ENCODE results near the gene ARMS2.

DNA sequence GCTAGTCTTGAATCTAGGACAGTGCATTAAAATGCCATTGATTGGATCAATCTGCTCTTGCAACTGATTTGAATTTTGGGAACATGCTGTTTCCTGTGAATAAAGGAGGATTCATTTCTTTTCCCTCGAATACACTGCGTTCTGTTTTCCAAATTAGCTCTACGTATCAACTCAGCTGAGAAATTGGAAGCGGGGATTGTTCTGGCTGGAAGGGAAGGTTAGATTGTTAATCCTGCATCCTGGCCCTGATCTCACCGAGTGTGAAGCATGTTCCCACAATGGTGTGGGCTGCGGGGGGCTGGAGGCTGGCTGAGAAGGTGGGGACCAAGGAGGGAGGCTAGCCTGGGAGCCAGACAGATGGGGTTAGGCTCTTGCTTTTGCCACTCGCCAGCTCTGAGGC is 24.5 kb downstream of the ARMS2 start:
- TF ChIP-seq, protein P1, sequence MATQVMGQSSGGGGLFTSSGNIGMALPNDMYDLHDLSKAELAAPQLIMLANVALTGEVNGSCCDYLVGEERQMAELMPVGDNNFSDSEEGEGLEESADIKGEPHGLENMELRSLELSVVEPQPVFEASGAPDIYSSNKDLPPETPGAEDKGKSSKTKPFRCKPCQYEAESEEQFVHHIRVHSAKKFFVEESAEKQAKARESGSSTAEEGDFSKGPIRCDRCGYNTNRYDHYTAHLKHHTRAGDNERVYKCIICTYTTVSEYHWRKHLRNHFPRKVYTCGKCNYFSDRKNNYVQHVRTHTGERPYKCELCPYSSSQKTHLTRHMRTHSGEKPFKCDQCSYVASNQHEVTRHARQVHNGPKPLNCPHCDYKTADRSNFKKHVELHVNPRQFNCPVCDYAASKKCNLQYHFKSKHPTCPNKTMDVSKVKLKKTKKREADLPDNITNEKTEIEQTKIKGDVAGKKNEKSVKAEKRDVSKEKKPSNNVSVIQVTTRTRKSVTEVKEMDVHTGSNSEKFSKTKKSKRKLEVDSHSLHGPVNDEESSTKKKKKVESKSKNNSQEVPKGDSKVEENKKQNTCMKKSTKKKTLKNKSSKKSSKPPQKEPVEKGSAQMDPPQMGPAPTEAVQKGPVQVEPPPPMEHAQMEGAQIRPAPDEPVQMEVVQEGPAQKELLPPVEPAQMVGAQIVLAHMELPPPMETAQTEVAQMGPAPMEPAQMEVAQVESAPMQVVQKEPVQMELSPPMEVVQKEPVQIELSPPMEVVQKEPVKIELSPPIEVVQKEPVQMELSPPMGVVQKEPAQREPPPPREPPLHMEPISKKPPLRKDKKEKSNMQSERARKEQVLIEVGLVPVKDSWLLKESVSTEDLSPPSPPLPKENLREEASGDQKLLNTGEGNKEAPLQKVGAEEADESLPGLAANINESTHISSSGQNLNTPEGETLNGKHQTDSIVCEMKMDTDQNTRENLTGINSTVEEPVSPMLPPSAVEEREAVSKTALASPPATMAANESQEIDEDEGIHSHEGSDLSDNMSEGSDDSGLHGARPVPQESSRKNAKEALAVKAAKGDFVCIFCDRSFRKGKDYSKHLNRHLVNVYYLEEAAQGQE (IDR thresholded peaks at IDR 0.05; ENCODE audit: low read depth, low read length), result no peak
- TF ChIP-seq NFIC (IDR thresholded peaks at IDR 0.05; ENCODE audit: borderline replicate concordance), result no peak
- TF ChIP-seq, protein P2, sequence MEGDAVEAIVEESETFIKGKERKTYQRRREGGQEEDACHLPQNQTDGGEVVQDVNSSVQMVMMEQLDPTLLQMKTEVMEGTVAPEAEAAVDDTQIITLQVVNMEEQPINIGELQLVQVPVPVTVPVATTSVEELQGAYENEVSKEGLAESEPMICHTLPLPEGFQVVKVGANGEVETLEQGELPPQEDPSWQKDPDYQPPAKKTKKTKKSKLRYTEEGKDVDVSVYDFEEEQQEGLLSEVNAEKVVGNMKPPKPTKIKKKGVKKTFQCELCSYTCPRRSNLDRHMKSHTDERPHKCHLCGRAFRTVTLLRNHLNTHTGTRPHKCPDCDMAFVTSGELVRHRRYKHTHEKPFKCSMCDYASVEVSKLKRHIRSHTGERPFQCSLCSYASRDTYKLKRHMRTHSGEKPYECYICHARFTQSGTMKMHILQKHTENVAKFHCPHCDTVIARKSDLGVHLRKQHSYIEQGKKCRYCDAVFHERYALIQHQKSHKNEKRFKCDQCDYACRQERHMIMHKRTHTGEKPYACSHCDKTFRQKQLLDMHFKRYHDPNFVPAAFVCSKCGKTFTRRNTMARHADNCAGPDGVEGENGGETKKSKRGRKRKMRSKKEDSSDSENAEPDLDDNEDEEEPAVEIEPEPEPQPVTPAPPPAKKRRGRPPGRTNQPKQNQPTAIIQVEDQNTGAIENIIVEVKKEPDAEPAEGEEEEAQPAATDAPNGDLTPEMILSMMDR (IDR thresholded peaks at IDR 0.05), result no peak
- TF ChIP-seq EP300 (IDR thresholded peaks at IDR 0.05; ENCODE audit: borderline replicate concordance in 1 of 2, low read depth in 1 of 2, low read length in 1 of 2), result no peak
- TF ChIP-seq YY1 (IDR thresholded peaks at IDR 0.05; ENCODE audit: low read depth), result no peak
- no peak for TF ChIP-seq RAD21 (IDR thresholded peaks at IDR 0.05; ENCODE audit: low read length)
